DND-41 (cell line): ENCODE measurements around the gene TMEM242.

Experiments
- EZH2 ChIP-seq: IDR thresholded peaks from 3 replicates; pipeline ENCODE4 v1.6.1; 2012; ENCODE audit warnings: borderline replicate concordance, low read depth, mild to moderate bottlenecking, moderate library complexity, low read length, inconsistent platforms; ENCODE audit not compliant: severe bottlenecking
- TF ChIP-seq, protein P1 (sequence below): IDR thresholded peaks from 2 replicates; pipeline ENCODE4 v1.5.1; 2012; ENCODE audit warnings: borderline replicate concordance, low read length, moderate library complexity, mild to moderate bottlenecking; ENCODE audit not compliant: poor library complexity, severe bottlenecking; ENCODE audit errors: extremely low read depth

- TF ChIP-seq, protein P1, sequence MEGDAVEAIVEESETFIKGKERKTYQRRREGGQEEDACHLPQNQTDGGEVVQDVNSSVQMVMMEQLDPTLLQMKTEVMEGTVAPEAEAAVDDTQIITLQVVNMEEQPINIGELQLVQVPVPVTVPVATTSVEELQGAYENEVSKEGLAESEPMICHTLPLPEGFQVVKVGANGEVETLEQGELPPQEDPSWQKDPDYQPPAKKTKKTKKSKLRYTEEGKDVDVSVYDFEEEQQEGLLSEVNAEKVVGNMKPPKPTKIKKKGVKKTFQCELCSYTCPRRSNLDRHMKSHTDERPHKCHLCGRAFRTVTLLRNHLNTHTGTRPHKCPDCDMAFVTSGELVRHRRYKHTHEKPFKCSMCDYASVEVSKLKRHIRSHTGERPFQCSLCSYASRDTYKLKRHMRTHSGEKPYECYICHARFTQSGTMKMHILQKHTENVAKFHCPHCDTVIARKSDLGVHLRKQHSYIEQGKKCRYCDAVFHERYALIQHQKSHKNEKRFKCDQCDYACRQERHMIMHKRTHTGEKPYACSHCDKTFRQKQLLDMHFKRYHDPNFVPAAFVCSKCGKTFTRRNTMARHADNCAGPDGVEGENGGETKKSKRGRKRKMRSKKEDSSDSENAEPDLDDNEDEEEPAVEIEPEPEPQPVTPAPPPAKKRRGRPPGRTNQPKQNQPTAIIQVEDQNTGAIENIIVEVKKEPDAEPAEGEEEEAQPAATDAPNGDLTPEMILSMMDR, result no peak
- TF ChIP-seq EZH2, result no peak
These were observed 20.6 kb downstream of the TMEM242 start for GRCh38 chr6:157302736-157303135.
